HCT116 (cell line): ENCODE results near the gene TEX22. TPM values are rescaled to one million over a fixed set of nuclear protein-coding genes. Genes with fewer than 3 reads are reported as not detected.

Experiments used
- ATAC-seq: fragments of 200-7000 bp; cut with Tn5 transposase; 2 replicates; pipeline ENCODE4 v1.9.1; 2020; ENCODE audit warnings: mild to moderate bottlenecking, moderate library complexity
- BruUV-seq: library from RNA; stranded (reverse); fragments of 400-500 nt; replicated peaks from 2 replicates; lab custom pipeline; 2021; lab: Mats Ljungman, UMichigan
- CTCF ChIA-PET: fragments of 300-600 bp; sonication (Branson Sonifier 250); formaldehyde crosslinking; loops from one replicate; lab custom pipeline; 2021; ENCODE audit warnings: antibody characterized with exemption; lab: Charles Lee
- POLR2A ChIA-PET: fragments of 300-600, 350-600 bp; sonication (Branson Sonifier 250); formaldehyde crosslinking; loops from one replicate; lab custom pipeline; 2021; ENCODE audit warnings: antibody characterized with exemption; lab: Charles Lee
- RAD21 ChIA-PET, 2 experiments: fragments of 300-600 bp; sonication (Branson Sonifier 250); formaldehyde crosslinking; loops; one replicate each; lab custom pipeline; 2023; ENCODE audit warnings: low total read pairs in 2 of 2; ENCODE audit not compliant: uncharacterized antibody in 2 of 2, unreplicated experiment in 2 of 2, low non-redundant PET in 1 of 2; lab: Charles Lee
- DNase-seq: peaks from one replicate; pipeline ENCODE4 v3.0.0-alpha.2; 2010; ENCODE audit warnings: low read depth, low spot score
- H2AFZ ChIP-seq: fragments of 200-600 bp; shearing (Covaris generic), sonication (generic); 2 replicates; pipeline ENCODE4 v1.6.1; 2017; ENCODE audit warnings: low read depth, mixed run types, mixed read lengths, antibody characterized with exemption, low read length; ENCODE audit not compliant: poor library complexity, severe bottlenecking
- H3K27ac ChIP-seq: 2 replicates; pipeline ENCODE4 v1.5.1; 2012; ENCODE audit warnings: low read depth, low read length
- H3K27me3 ChIP-seq: fragments of 200-600 bp; sonication (generic); 2 replicates; pipeline ENCODE4 v1.6.1; 2016; ENCODE audit warnings: mixed run types, low read length, mixed read lengths; ENCODE audit not compliant: insufficient read depth
- H3K36me3 ChIP-seq, 2 experiments: fragments of 200-500 bp in 1 of 2; fragments of 200-600 bp in 1 of 2; sonication (Bioruptor generic) in 1 of 2; sonication (generic) in 1 of 2; 2 replicates each; pipeline versions ENCODE4 v1.5.1 to v1.6.1; 2014 to 2016; ENCODE audit warnings: low read length in 2 of 2, inconsistent platforms in 1 of 2, mixed read lengths in 1 of 2, mixed run types in 1 of 2; ENCODE audit not compliant: insufficient read depth in 2 of 2, control insufficient read depth in 1 of 2
- H3K4me1 ChIP-seq, 2 experiments: fragments of 200-600 bp in 1 of 2; sonication (generic) in 1 of 2; 2 replicates each; pipeline versions ENCODE4 v1.5.1 to v1.6.1; 2012 to 2017; ENCODE audit warnings: low read length in 2 of 2, inconsistent platforms in 1 of 2, mild to moderate bottlenecking in 1 of 2, mixed read lengths in 1 of 2, mixed run types in 1 of 2, moderate library complexity in 1 of 2; ENCODE audit not compliant: insufficient read depth in 2 of 2, control insufficient read depth in 1 of 2
- H3K4me2 ChIP-seq: fragments of 200-600 bp; sonication (generic); 2 replicates; pipeline ENCODE4 v1.6.1; 2017; ENCODE audit warnings: mixed run types, low read length, mixed read lengths
- H3K4me3 ChIP-seq, 2 experiments: fragments of 200-600 bp in 1 of 2; sonication (generic) in 1 of 2; replicated peaks in 1 of 2; 2 replicates each; pipeline ENCODE4 v1.5.1; 2011 to 2016; ENCODE audit warnings: low read length in 2 of 2, control low read depth in 1 of 2, low read depth in 1 of 2, mild to moderate bottlenecking in 1 of 2, mixed read lengths in 1 of 2, mixed run types in 1 of 2
- H3K79me2 ChIP-seq: fragments of 200-600 bp; sonication (generic); 2 replicates; pipeline ENCODE4 v1.6.1; 2017; ENCODE audit warnings: mild to moderate bottlenecking, mixed run types, low read length, moderate library complexity, mixed read lengths; ENCODE audit not compliant: insufficient read depth
- H3K9ac ChIP-seq: fragments of 200-600 bp; sonication (generic); 2 replicates; pipeline ENCODE4 v1.6.1; 2016; ENCODE audit warnings: low read length, mixed read lengths
- H3K9me2 ChIP-seq: fragments of 200-600 bp; sonication (generic), shearing (Covaris generic); 2 replicates; pipeline ENCODE4 v1.6.1; 2017; ENCODE audit warnings: mixed run types, mild to moderate bottlenecking, moderate library complexity; ENCODE audit not compliant: insufficient read depth
- H3K9me3 ChIP-seq, 2 experiments: fragments of 200-500 bp in 1 of 2; fragments of 200-600 bp in 1 of 2; sonication (Bioruptor generic) in 1 of 2; sonication (generic) in 1 of 2; 2 replicates each; pipeline ENCODE4 v1.6.1; 2014 to 2017; ENCODE audit warnings: low read length in 2 of 2, mixed read lengths in 2 of 2, inconsistent platforms in 1 of 2, low read depth in 1 of 2, mild to moderate bottlenecking in 1 of 2, mixed run types in 1 of 2, moderate library complexity in 1 of 2; ENCODE audit not compliant: control insufficient read depth in 1 of 2, insufficient read depth in 1 of 2
- H4K20me1 ChIP-seq: fragments of 200-600 bp; sonication (generic), shearing (Covaris generic); 2 replicates; pipeline ENCODE4 v1.6.1; 2017; ENCODE audit warnings: mixed run types, mild to moderate bottlenecking, moderate library complexity; ENCODE audit not compliant: insufficient read depth
- CEBPB ChIP-seq: IDR thresholded peaks from 2 replicates; pipeline ENCODE4 v1.6.1; 2012; ENCODE audit warnings: low read depth
- EGR1 ChIP-seq: IDR thresholded peaks from 2 replicates; pipeline ENCODE4 v1.6.1; 2012; ENCODE audit warnings: low read depth
- EZH2 ChIP-seq: fragments of 200-600 bp; sonication (generic); IDR thresholded peaks from 2 replicates; pipeline ENCODE4 v1.6.1; 2017; ENCODE audit warnings: antibody characterized with exemption, mixed run types
- FOSL1 ChIP-seq: IDR thresholded peaks from 2 replicates; pipeline ENCODE4 v1.6.1; 2012; ENCODE audit warnings: low read depth
- JUND ChIP-seq: IDR thresholded peaks from 2 replicates; pipeline ENCODE4 v1.6.1; 2012
- MAX ChIP-seq: IDR thresholded peaks from 2 replicates; pipeline ENCODE4 v1.6.1; 2012
- POLR2AphosphoS5 ChIP-seq: IDR thresholded peaks from 2 replicates; pipeline ENCODE4 v1.6.1; 2011; ENCODE audit warnings: mild to moderate bottlenecking, low read depth, low read length, moderate library complexity
- RAD21 ChIP-seq: IDR thresholded peaks from 2 replicates; pipeline ENCODE4 v1.6.1; 2012; ENCODE audit warnings: low read depth, mild to moderate bottlenecking
- SIN3A ChIP-seq: IDR thresholded peaks from 2 replicates; pipeline ENCODE4 v1.6.1; 2012; ENCODE audit warnings: low read depth
- SP1 ChIP-seq: IDR thresholded peaks from 2 replicates; pipeline ENCODE4 v1.6.1; 2012; ENCODE audit warnings: low read depth
- SRF ChIP-seq: IDR thresholded peaks from 2 replicates; pipeline ENCODE4 v1.6.1; 2012; ENCODE audit warnings: low read depth
- TCF7L2 ChIP-seq: IDR thresholded peaks from 2 replicates; pipeline ENCODE4 v1.7.0; 2011; ENCODE audit warnings: borderline replicate concordance, inconsistent platforms; ENCODE audit not compliant: insufficient read depth, insufficient read length; ENCODE audit errors: extremely low read depth
- YY1 ChIP-seq: IDR thresholded peaks from 2 replicates; pipeline ENCODE4 v1.6.1; 2011; ENCODE audit warnings: low read length, low read depth, moderate library complexity, mild to moderate bottlenecking; ENCODE audit not compliant: insufficient replicate concordance; ENCODE audit errors: extremely low read depth
- ZFX ChIP-seq: fragments of 450-650 bp; IDR thresholded peaks from 2 replicates; pipeline ENCODE4 v1.6.1; 2017
- ZNF274 ChIP-seq: fragments of 200-500 bp; sonication (Bioruptor generic); IDR thresholded peaks from 2 replicates; pipeline ENCODE4 v1.6.1; 2014; ENCODE audit warnings: mild to moderate bottlenecking, low read depth, low read length, inconsistent platforms
- intact Hi-C: fragments of 100-400 bp; cut with micrococcal nuclease; formaldehyde crosslinking; loops from 2 replicates; pipeline ENCODE4 v1.10.0; 2022
- total RNA-seq: library from RNA; stranded (reverse); gene quantifications from one replicate; pipeline ENCODE4 v1.2.1, GENCODE V29; 2021; ENCODE audit not compliant: unreplicated experiment
- TF ChIP-seq, protein P1 (sequence below): IDR thresholded peaks from 2 replicates; pipeline ENCODE4 v1.6.1; 2012
- TF ChIP-seq, protein P2 (sequence below), 3 experiments: fragments of 200-600 bp in 1 of 3; sonication (generic) in 1 of 3; IDR thresholded peaks in 2 of 3; conservative IDR thresholded peaks in 1 of 3; 2 replicates each; pipeline ENCODE4 v1.5.1; 2012 to 2017; ENCODE audit warnings: low read depth in 2 of 3, low read length in 2 of 3, antibody characterized with exemption in 1 of 3, borderline replicate concordance in 1 of 3, control low read depth in 1 of 3, mild to moderate bottlenecking in 1 of 3, mixed read lengths in 1 of 3, mixed run types in 1 of 3, moderate library complexity in 1 of 3; ENCODE audit not compliant: insufficient read depth in 1 of 3
- TF ChIP-seq, protein P3 (sequence below): IDR thresholded peaks from 2 replicates; pipeline ENCODE4 v1.6.1; 2011; ENCODE audit warnings: mild to moderate bottlenecking, low read length, moderate library complexity; ENCODE audit not compliant: insufficient replicate concordance; ENCODE audit errors: extremely low read depth

The TEX22 gene
- total RNA-seq, 1 experiment from 2014 or later = 3.8 TPM

DNA sequence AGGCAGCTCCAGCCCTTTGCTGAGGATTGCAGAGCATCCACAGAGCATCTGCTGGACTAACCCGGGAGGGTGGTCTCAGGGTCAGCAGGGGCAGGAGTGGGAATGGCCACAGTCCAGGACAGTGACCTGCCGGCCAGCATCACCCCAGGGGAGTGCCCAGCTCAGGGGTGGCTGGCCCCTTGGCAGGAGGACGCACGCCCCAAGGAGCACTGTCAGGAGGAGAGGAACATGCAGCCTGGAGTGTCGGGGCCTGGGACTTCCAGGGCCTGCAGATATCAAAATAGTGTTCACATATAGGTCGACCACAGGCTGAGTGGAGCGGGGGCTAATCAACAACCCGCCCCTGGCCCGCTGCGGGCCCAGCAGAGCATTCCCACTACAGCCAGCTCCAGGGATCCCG, 33.2 kb upstream of the TEX22 start:
- DNase-seq = no peak
- Histone ChIP-seq H3K27me3 (no peaks in the 10 kb centered on the region), H3K4me3 (no peak overlapping the region), H4K20me1 (no peaks in the 10 kb centered on the region), H2AFZ (no peak overlapping the region), H3K27ac (no peak overlapping the region), H3K9ac (no peak overlapping the region), H3K4me1 (peaks cover 5 to 7% of the 10 kb centered on the region in 2 experiments; a peak in 2 of 4 replicates), H3K4me2 (no peak overlapping the region), H3K9me3 (no peaks in the 10 kb centered on the region), H3K36me3 (no peaks in the 10 kb centered on the region), H3K79me2 (no peaks in the 10 kb centered on the region), H3K9me2 (no peaks in the 10 kb centered on the region)
- no peak for ATAC-seq
- intact Hi-C loops = no loop called here
- ChIA-PET CTCF (interaction anchor here (0.8 to 0.9 kb wide), 2 partner anchors 9 to 13 kb away, joined by 3 read pairs; no protein-coding TSS in a partner anchor), RAD21 (interaction anchor here in 1 of 2 experiments (0.7 kb wide), 1 partner anchor 311 kb away, joined by 6 read pairs; no protein-coding TSS in a partner anchor), POLR2A (no interaction called here)
- BruUV-seq = no TSS peak
- TF ChIP-seq CEBPB = no peak
- no peak for TF ChIP-seq FOSL1
- TF ChIP-seq, protein P1, sequence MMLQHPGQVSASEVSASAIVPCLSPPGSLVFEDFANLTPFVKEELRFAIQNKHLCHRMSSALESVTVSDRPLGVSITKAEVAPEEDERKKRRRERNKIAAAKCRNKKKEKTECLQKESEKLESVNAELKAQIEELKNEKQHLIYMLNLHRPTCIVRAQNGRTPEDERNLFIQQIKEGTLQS = no peak
- no peak for TF ChIP-seq EGR1
- TF ChIP-seq SP1 = no peak
- no peak for TF ChIP-seq TCF7L2
- no peak for TF ChIP-seq YY1
- no peak for TF ChIP-seq MAX
- TF ChIP-seq, protein P2, sequence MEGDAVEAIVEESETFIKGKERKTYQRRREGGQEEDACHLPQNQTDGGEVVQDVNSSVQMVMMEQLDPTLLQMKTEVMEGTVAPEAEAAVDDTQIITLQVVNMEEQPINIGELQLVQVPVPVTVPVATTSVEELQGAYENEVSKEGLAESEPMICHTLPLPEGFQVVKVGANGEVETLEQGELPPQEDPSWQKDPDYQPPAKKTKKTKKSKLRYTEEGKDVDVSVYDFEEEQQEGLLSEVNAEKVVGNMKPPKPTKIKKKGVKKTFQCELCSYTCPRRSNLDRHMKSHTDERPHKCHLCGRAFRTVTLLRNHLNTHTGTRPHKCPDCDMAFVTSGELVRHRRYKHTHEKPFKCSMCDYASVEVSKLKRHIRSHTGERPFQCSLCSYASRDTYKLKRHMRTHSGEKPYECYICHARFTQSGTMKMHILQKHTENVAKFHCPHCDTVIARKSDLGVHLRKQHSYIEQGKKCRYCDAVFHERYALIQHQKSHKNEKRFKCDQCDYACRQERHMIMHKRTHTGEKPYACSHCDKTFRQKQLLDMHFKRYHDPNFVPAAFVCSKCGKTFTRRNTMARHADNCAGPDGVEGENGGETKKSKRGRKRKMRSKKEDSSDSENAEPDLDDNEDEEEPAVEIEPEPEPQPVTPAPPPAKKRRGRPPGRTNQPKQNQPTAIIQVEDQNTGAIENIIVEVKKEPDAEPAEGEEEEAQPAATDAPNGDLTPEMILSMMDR (IDR thresholded peaks at IDR 0.05 in 2 of 3, conservative IDR thresholded peaks at IDR 0.05 in 1 of 3; ENCODE audit: borderline replicate concordance in 1 of 3, insufficient read depth in 1 of 3, low read depth in 2 of 3, low read length in 2 of 3) = no peak
- TF ChIP-seq POLR2AphosphoS5 = no peak
- TF ChIP-seq EZH2 = no peak
- TF ChIP-seq RAD21 = no peak
- TF ChIP-seq JUND = no peak
- TF ChIP-seq SIN3A = no peak
- TF ChIP-seq ZFX = no peak
- TF ChIP-seq, protein P3, sequence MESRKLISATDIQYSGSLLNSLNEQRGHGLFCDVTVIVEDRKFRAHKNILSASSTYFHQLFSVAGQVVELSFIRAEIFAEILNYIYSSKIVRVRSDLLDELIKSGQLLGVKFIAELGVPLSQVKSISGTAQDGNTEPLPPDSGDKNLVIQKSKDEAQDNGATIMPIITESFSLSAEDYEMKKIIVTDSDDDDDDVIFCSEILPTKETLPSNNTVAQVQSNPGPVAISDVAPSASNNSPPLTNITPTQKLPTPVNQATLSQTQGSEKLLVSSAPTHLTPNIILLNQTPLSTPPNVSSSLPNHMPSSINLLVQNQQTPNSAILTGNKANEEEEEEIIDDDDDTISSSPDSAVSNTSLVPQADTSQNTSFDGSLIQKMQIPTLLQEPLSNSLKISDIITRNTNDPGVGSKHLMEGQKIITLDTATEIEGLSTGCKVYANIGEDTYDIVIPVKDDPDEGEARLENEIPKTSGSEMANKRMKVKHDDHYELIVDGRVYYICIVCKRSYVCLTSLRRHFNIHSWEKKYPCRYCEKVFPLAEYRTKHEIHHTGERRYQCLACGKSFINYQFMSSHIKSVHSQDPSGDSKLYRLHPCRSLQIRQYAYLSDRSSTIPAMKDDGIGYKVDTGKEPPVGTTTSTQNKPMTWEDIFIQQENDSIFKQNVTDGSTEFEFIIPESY = no peak
- no peak for TF ChIP-seq ZNF274
- no peak for TF ChIP-seq SRF
